HG03442 (cell line): ENCODE results near the gene ZIC4.

Source experiments
- ATAC-seq: cut with Tn5 transposase; IDR thresholded peaks from one replicate; pipeline ENCODE4 v1.9.1; 2021; ENCODE audit warnings: mild to moderate bottlenecking, moderate library complexity; ENCODE audit not compliant: unreplicated experiment

Gene ZIC4

GRCh38 chr3:147356145-147356908, 50.0 kb downstream of the ZIC4 start:
- ATAC-seq: no peak

DNA sequence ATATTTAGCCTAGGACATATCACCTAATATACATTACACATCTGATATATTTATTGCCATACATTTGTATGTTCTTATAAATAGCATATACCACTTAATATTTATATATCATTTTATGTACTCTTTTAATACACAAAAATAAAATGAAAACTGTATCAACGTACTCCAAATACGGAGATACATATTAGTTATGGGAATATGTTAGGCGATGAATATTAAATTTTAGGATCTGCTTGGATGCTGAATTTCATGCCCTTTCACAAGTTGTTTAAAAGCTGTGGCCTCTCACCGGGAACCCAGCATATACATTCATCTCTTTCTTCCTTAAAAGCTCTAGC, 50.6 kb downstream of the ZIC4 start:
- no peak for ATAC-seq

- ATAC-seq: no peak
Measured at GRCh38 chr3:147355084-147355752, 51.1 kb downstream of the ZIC4 start.

DNA sequence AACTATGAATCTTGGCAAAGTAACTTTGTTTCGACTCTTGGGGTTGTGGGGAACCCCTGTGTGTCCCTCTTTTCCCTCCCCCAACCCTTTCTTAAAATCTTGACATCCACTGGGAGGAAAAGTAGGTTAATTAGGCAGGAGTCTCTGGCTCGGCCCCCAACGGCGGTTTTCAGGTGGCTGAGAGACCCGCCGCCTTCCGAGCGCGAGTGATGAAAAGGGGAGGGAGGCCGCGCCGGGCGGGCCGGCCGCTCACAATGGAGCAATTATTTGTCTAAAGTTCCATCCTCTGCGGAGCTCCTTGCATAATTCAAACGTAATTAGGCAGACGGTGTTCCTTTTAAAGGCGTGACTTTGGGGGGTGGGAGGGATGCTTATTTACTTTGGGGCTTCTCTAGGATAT, 51.7 kb downstream of the ZIC4 start:
- no peak for ATAC-seq

- ATAC-seq: no peak
Measured at GRCh38 chr3:147351301-147351700, 55.0 kb downstream of the ZIC4 start.

GRCh38 chr3:147348976-147349375, 57.4 kb downstream of the ZIC4 start:
- ATAC-seq: no peak

- ATAC-seq: no peak
Measured at GRCh38 chr3:147343926-147344325, 62.4 kb downstream of the ZIC4 start.

- ATAC-seq: no peak
Measured at GRCh38 chr3:147341727-147342126, 64.6 kb downstream of the ZIC4 start.

GRCh38 chr3:147336543-147337278, 69.6 kb downstream of the ZIC4 start:
- ATAC-seq: no peak
